Cerebellar cortex (tissue), 1 donor: Measurements from ENCODE around the gene CYB5R4.

Experiments
- DNase-seq: peaks from one replicate; pipeline ENCODE4 v3.0.0-alpha.2; 2015; ENCODE audit warnings: low spot score

CYB5R4 gene, protein sequence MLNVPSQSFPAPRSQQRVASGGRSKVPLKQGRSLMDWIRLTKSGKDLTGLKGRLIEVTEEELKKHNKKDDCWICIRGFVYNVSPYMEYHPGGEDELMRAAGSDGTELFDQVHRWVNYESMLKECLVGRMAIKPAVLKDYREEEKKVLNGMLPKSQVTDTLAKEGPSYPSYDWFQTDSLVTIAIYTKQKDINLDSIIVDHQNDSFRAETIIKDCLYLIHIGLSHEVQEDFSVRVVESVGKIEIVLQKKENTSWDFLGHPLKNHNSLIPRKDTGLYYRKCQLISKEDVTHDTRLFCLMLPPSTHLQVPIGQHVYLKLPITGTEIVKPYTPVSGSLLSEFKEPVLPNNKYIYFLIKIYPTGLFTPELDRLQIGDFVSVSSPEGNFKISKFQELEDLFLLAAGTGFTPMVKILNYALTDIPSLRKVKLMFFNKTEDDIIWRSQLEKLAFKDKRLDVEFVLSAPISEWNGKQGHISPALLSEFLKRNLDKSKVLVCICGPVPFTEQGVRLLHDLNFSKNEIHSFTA

DNA sequence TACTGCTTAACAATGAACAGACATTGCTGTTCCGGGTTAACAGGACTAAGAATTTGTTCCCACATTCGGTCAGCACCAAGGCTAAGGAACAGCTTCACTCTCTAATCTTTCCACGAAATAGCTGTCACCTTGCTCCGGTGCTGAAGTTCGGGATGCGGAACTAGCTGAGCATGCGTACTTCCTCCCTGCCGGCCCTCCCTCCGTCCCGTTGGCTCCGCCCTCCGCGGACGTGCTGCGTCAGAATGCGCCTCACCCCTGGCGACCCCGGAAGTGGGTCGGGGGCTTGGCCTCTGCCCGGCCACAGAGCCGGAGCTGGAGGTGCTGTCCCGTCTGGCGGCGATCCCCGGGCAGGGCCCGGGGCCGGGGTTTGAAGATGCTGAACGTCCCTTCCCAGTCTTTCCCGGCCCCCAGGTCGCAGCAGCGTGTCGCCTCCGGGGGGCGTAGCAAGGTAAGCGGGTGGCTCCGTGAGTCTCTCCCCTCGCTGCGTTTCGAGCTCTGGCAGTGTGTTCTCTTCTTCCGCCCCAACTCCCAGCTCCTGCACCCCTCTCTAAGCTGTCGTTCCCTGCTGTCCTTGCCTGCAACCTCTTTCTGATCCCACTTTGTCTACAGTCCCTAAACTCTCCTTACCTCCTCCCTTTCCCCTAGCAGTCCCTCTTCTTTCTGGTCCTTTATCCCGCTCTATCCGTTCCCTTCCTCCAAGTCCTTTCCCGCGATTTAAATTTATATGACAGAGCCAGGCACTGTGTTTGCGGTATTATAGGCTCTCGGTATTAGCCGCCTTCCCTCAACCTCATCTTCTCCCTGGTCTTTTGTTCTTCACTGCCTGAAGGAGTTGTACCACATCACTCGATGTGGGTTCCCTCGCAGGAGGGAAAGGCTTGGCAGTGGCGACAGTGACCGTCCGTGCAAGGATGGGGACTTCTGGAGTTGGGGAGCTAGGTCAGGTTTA lies at the start of gene CYB5R4:
TSS of gene CYB5R4 (plus strand) at position 280 of the 949 bp plus-strand sequence. CDS start at position 374, 94 bp downstream.
- peak; percentile 93 for DNase-seq

DNA sequence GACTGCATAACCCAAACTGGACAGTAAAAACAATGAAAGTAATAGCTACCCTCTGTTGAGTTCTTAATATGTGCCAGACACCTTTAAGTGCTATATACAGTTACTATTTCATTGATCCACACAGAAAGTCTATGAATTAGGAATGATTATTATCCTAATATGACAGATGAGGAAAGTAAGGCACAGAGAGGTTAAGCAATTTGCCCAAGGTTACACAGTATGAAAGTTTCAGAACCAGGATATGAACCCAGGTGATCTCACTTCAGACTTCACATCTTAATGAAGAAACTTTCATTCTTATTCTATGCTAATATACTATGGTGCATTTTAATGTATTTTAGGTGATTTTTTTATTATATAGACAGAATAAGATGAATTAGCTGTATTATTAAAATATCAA lies 46.9 kb upstream of the CYB5R4 start:
- no peak for DNase-seq

DNA sequence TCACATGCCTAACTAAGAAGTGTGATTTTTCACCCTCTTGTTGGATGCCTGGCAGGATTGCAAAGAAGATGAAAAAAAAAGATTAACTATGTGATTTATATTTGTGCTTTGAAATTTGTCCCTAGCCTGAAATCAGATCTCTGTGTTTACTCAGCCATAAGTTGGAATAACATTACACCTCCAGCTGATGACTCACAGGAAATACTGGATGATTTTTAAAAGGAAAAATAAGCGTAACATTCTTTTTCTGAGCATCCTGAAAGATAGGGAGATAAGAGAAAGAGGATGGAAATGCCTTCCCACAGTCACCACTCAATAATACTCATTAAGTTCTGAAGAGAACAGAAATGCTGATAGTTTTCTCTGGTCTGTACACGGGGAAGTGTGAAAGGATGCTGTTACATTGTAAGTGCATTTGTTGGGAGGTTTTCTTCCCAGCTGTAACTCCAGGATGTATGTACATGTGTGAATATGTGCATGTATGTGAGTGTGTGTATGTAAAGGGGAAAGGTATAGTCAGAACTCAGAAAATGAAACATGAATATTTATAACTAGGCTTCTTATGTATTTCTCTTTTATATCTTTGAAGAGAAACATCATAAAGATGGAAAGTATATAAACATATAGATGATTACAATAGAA lies 43.7 kb upstream of the CYB5R4 start:
- no peak for DNase-seq

GRCh38 chr6:83822629-83823169 lies 36.8 kb upstream of the CYB5R4 start:
- no peak for DNase-seq

DNA sequence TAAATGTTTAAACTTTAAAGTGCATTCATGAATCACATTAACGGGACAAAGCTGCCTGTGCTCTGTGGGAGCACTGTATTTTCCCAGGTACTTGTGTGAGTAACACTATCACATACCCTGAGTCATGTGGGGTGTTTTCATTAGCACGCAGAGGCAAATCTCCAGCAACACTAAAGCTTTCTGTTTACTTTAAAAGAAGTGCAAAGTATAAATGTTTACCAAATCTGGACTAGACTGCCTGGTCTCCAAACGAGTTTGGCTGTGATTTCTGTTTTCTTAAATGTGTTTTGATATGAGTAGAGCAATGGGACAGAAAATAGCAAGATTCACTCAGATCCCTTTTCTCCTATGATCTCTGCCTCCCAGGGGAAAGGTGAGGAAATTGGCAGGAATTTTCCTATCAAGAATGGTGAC lies 35.1 kb upstream of the CYB5R4 start:
- no peak for DNase-seq

GRCh38 chr6:83824831-83825230 lies 34.7 kb upstream of the CYB5R4 start:
- DNase-seq = no peak

DNA sequence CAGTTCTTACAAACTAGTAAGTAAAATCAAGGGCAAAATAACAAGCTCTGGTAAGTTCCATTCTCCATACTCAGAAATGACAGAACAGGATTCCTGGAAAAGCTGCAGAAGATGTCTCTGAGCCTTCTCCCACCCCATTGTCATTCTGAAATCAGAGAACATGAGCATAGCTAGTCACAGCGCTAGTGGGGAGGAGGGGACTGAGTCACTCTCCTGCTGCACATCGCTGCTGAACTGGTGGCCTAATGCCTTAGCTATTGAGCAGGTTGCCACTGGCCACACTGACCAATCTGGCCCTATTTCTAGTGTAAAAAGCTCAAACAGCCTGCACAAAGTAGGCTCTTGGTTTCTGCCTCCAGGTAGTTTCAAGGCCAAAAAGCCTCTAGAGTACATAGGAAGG lies 32.4 kb upstream of the CYB5R4 start:
- no peak for DNase-seq

- DNase-seq = no peak
Observed at GRCh38 chr6:83838727-83839126, 20.8 kb upstream of the CYB5R4 start.

GRCh38 chr6:83844170-83844569 lies 15.3 kb upstream of the CYB5R4 start:
- no peak for DNase-seq

DNA sequence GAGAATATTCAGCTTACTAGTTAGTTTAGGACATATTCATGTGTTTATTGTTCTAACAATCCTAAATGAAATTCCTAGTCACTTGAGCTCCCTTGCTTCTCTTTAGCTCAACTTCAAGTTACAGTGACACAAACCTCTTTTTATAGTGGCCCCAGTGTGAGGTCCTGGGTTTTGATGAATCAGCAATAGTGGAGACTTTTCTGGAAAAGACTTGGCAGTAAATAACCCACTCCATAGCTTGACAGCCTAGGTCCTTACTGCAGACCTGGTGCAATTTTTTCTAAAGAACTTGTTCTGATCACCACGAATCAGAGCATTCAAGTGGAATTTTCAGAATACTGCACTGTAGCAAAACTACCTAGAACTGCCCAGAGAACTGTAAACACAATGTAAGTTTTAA lies 13.2 kb upstream of the CYB5R4 start:
- DNase-seq = no peak

DNA sequence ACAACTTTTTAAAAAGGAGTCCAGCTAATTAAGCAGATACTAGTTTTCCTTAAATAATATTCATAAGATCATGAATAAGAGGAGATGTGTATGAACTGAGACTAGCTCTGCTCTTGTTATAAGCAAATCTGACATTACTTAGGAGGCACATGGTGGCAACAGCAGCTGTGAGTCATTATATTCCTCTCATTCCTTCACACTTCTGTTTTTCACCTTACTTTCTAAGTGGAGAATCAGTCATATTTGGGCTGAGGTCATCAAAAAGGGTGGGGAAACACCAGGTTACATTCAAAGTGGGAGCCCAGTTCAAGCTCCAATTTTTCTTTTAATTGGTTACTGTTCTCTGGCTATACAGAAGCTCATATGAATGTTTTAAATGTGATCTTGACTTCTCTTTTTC lies 12.3 kb upstream of the CYB5R4 start:
- no peak for DNase-seq

GRCh38 chr6:83849127-83849526 lies 10.4 kb upstream of the CYB5R4 start:
- no peak for DNase-seq

GRCh38 chr6:83849610-83850009 lies 9.9 kb upstream of the CYB5R4 start:
- no peak for DNase-seq

- DNase-seq = peak; percentile 62
Observed at GRCh38 chr6:83852528-83853177, 6.8 kb upstream of the CYB5R4 start.

DNA sequence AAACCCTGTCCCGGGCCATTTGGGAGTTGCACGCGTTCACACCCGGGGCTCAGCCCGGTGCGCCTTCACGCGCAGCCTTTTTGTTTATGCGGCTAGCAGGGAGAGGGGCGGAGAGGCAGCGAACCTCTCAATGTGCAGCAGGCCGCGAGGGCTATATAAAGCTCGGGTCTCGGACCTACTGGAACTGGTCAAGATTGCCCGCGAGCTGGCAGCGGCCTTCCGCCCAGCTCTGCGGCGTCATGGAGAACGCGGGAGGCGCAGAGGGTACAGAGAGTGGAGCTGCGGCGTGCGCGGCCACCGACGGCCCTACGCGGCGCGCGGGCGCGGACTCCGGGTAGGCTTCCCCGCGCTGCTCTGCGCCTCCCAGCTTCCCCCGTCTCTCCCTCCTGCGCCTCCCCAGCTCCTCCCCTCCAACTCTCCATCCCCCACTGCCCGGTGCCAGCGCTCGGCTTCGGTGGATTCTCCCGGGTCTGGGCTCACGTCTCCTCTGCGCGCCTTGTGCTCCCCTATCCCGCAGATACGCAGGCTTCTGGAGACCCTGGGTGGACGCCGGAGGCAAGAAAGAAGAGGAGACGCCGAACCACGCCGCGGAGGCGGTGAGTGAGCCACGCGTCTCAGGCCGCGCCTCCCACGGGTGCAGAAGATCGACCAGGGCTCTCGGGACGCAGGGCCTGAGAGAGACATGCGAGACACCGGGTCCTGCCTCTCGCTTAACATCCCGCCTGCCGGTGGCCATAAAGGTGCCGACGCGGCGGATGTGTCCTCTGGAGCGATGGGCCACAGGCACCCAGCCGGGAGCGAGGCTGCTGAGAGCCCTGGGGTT lies 6.1 kb upstream of the CYB5R4 start, which contains the start of gene RIPPLY2:
TSS of gene RIPPLY2 (plus strand) at position 183 of the 823 bp plus-strand sequence. CDS start at position 240, 57 bp downstream.
- DNase-seq = peak; percentile 76

- peak; percentile 58 for DNase-seq
Observed at GRCh38 chr6:83854001-83854501, 5.4 kb upstream of the CYB5R4 start.

DNA sequence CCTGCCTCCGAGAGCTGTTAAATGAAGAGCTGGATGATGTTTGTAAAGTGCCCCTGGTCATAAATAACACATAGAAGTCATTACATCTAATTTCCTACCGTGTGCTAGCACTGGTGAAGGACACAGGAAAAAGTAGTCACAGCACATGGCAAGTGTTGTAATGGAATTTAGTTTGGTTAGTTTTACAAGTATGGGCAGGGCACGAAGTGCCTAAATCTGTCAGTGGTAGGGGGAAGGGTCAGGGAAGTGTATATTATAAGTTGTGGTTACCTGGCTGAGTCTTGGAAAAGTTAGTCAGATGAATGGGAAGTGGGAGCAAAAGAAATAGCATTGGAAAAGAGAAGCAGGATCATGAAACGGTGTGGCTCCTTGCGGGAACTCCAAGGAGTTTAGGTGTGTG lies 4.7 kb upstream of the CYB5R4 start:
- no peak for DNase-seq

DNA sequence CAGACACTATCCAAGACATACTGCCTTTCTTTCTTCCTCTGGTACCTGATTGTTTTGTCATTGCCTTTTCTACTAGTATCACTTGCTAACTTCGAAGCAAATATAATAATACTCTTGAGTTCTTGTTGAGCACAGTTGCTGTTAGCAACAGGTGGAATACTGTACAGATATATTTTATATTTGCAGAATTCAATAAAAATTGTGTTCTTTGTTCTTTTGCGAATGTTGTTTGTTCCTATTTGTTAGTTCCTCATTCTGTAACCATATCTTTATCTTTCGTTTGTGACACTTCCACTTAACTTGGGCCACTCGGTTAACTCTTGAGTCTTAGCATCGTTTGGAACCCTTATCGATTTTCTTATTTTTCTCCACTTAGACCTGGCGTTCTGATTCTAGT lies 868 bp downstream of the CYB5R4 start:
- DNase-seq = no peak

- no peak for DNase-seq
Observed at GRCh38 chr6:83860782-83861495, 1.4 kb downstream of the CYB5R4 start.
